Endothelial cell of umbilical vein (primary cell): ENCODE measurements around the gene CBX5. TPM values are rescaled to one million over a fixed set of nuclear protein-coding genes. Genes with fewer than 3 reads are reported as not detected.

ENCODE experiments used
- BruUV-seq: library from RNA; stranded (reverse); fragments of 400-500 nt; replicated peaks from 2 replicates; lab custom pipeline; 2021; lab: Mats Ljungman, UMichigan
- CTCF ChIA-PET: fragments of 300-600, 350-600 bp; sonication (Branson Sonifier 250); formaldehyde crosslinking; loops from one replicate; lab custom pipeline; 2021; ENCODE audit warnings: antibody characterized with exemption, inconsistent platforms; lab: Charles Lee
- POLR2A ChIA-PET: fragments of 300-600, 350-600 bp; sonication (Branson Sonifier 250); formaldehyde crosslinking; loops from one replicate; lab custom pipeline; 2021; ENCODE audit warnings: antibody characterized with exemption, inconsistent platforms; lab: Charles Lee
- DNase-seq: peaks from one replicate; pipeline ENCODE4 v3.0.0-alpha.2; 2011; ENCODE audit warnings: low read depth, low spot score
- FAIRE-seq: peaks from 2 replicates; lab custom pipeline; 2011; peaks lifted over from hg19 to GRCh38; lab: Jason Lieb, UNC
- H2AFZ ChIP-seq: 2 replicates; pipeline ENCODE4 v1.6.0; 2012; ENCODE audit warnings: low read depth, low read length, control low read depth, inconsistent platforms
- H3K27ac ChIP-seq: 2 replicates; pipeline ENCODE4 v1.5.1; 2011; ENCODE audit warnings: low read depth, mild to moderate bottlenecking, control low read depth, low read length, moderate library complexity; ENCODE audit not compliant: insufficient read depth
- H3K27me3 ChIP-seq, 2 experiments: 2 replicates each; pipeline versions ENCODE4 v1.6.0 to v1.6.1; 2011; ENCODE audit warnings: low read length in 2 of 2, mixed read lengths in 1 of 2; ENCODE audit not compliant: control insufficient read depth in 2 of 2, insufficient read depth in 2 of 2
- H3K36me3 ChIP-seq, 2 experiments: 2 replicates in 1 of 2; 3 replicates in 1 of 2; pipeline ENCODE4 v1.5.1; 2011; ENCODE audit warnings: low read length in 2 of 2, mild to moderate bottlenecking in 1 of 2, moderate library complexity in 1 of 2; ENCODE audit not compliant: control insufficient read depth in 2 of 2, insufficient read depth in 2 of 2; ENCODE audit errors: extremely low read depth in 1 of 2
- H3K4me1 ChIP-seq: 3 replicates; pipeline ENCODE4 v1.5.1; 2011; ENCODE audit warnings: mild to moderate bottlenecking, low read length; ENCODE audit not compliant: control insufficient read depth, insufficient read depth; ENCODE audit errors: extremely low read depth
- H3K4me2 ChIP-seq: 2 replicates; pipeline ENCODE4 v1.6.1; 2011; ENCODE audit warnings: low read length, control low read depth, mixed read lengths; ENCODE audit not compliant: insufficient read depth
- H3K4me3 ChIP-seq, 3 experiments: fragments of 200-600 bp in 1 of 3; sonication (generic), shearing (Covaris generic) in 1 of 3; replicated peaks in 1 of 3; 2 replicates each; pipeline ENCODE4 v1.5.1; 2011 to 2016; ENCODE audit warnings: control low read depth in 3 of 3, low read length in 3 of 3, mild to moderate bottlenecking in 2 of 3, inconsistent platforms in 1 of 3, low read depth in 1 of 3, moderate library complexity in 1 of 3; ENCODE audit not compliant: insufficient read depth in 1 of 3
- H3K79me2 ChIP-seq: 2 replicates; pipeline ENCODE4 v1.6.0; 2012; ENCODE audit warnings: low read length, inconsistent platforms; ENCODE audit not compliant: control insufficient read depth, insufficient read depth
- H3K9ac ChIP-seq: replicated peaks from 2 replicates; pipeline ENCODE3; 2011; ENCODE audit warnings: low read length, control low read depth; ENCODE audit not compliant: insufficient read depth; ENCODE audit errors: extremely low read depth
- H3K9me1 ChIP-seq: replicated peaks from 3 replicates; pipeline ENCODE4 v1.6.0; 2011; ENCODE audit warnings: mild to moderate bottlenecking, low read length; ENCODE audit not compliant: control insufficient read depth, insufficient read depth; ENCODE audit errors: extremely low read depth
- H3K9me3 ChIP-seq: replicated peaks from 2 replicates; pipeline ENCODE4 v1.5.1; 2012; ENCODE audit warnings: low read length, inconsistent platforms; ENCODE audit not compliant: control insufficient read depth, insufficient read depth
- H4K20me1 ChIP-seq: replicated peaks from 2 replicates; pipeline ENCODE3; 2011; ENCODE audit warnings: mild to moderate bottlenecking, low read length; ENCODE audit not compliant: control insufficient read depth, insufficient read depth; ENCODE audit errors: extremely low read depth
- EZH2 ChIP-seq: IDR thresholded peaks from 2 replicates; pipeline ENCODE4 v1.6.1; 2012; ENCODE audit warnings: borderline replicate concordance, low read depth, mild to moderate bottlenecking, moderate library complexity, low read length, inconsistent platforms; ENCODE audit not compliant: severe bottlenecking
- FOS ChIP-seq: IDR thresholded peaks from 2 replicates; pipeline ENCODE4 v1.6.1; 2011; ENCODE audit warnings: mild to moderate bottlenecking, low read length, moderate library complexity, borderline replicate concordance; ENCODE audit not compliant: insufficient read depth
- GATA2 ChIP-seq: IDR thresholded peaks from 2 replicates; pipeline ENCODE4 v1.7.0; 2011; ENCODE audit warnings: low read depth, mild to moderate bottlenecking, moderate library complexity, mixed read lengths, low read length; ENCODE audit not compliant: insufficient read length, insufficient read depth
- JUN ChIP-seq: IDR thresholded peaks from 2 replicates; pipeline ENCODE4 v1.6.1; 2011; ENCODE audit warnings: borderline replicate concordance, low read depth; ENCODE audit not compliant: insufficient read length, insufficient read depth
- MAX ChIP-seq: IDR thresholded peaks from 2 replicates; pipeline ENCODE4 v1.6.1; 2011; ENCODE audit not compliant: insufficient read depth, insufficient read length
- MYC ChIP-seq: IDR thresholded peaks from one replicate; pipeline ENCODE4 v1.6.1; 2011; ENCODE audit warnings: mild to moderate bottlenecking, low read depth, low read length
- POLR2A ChIP-seq: IDR thresholded peaks from 2 replicates; pipeline ENCODE4 v1.6.1; 2012; ENCODE audit warnings: low read depth, mild to moderate bottlenecking, control low read depth, low read length
- POLR2AphosphoS5 ChIP-seq: IDR thresholded peaks from 2 replicates; pipeline ENCODE4 v1.6.1; 2012; ENCODE audit warnings: low read depth, mild to moderate bottlenecking, control low read depth, low read length, moderate library complexity; ENCODE audit not compliant: insufficient read depth
- dilution Hi-C: fragments of 300-500 bp; cut with MboI; formaldehyde crosslinking; loops from one replicate; pipeline ENCODE4 v1.15.0; 2019; ENCODE audit warnings: low sequenced_read_pairs; ENCODE audit not compliant: extremely low pct_ligation_motif_present
- intact Hi-C: fragments of 100-400 bp; cut with micrococcal nuclease; formaldehyde crosslinking; loops from one replicate; pipeline ENCODE4 v1.10.0; 2022
- polyA plus RNA-seq, 4 experiments: library from polyadenylated mRNA; depleted of rRNA in 3 of 4; stranded (reverse) in 3 of 4; unstranded in 1 of 4; fragments of >200 nt; gene quantifications; 2 replicates each; pipeline versions ENCODE4 v1.2.1 to v1.2.3, GENCODE V29; 2011 to 2012; ENCODE audit warnings: missing spikeins in 1 of 4
- total RNA-seq: library from RNA; stranded (reverse); gene quantifications from 2 replicates; pipeline ENCODE4 v1.2.3, GENCODE V29; 2021
- TF ChIP-seq, protein P1 (sequence below), 2 donors: IDR thresholded peaks; 1 replicate in 1 of 2; 2 replicates in 1 of 2; pipeline ENCODE4 v1.5.1; 2011; ENCODE audit warnings: low read length in 2 of 2, mild to moderate bottlenecking in 2 of 2, moderate library complexity in 2 of 2, control low read depth in 1 of 2, inconsistent platforms in 1 of 2, low read depth in 1 of 2; ENCODE audit not compliant: insufficient read depth in 1 of 2; ENCODE audit errors: extremely low read depth in 1 of 2

Gene CBX5
- total and polyA plus RNA-seq, 2 donors (not counting 3 experiments of a cell fraction or from before 2014, with no cell fraction given) = 22.8 to 111 TPM

DNA sequence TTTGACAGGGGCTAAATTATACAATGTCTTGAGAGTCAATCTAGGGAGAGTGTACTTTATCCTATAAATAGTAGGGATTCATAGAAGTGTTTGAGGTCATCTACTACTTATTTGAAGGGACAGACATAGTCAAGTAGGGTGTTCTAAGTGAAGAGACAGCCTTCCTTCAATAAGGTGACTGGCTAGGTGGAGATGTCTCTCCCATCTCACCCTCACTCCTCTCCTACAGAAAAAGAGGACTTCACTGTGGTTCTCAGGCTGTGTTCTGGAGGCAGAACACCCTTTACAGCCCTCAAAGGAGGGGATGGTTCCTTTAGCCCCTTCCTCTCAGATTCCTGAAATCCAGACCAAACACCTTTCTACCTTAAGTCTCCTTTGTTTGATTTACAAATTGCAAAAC, 23.7 kb upstream of the CBX5 start:
- Histone ChIP-seq H3K9me1 (no peaks in the 10 kb centered on the region), H3K36me3 (no peaks in the 10 kb centered on the region), H3K9me3 (no peaks in the 10 kb centered on the region), H2AFZ (no peak overlapping the region), H3K79me2 (no peaks in the 10 kb centered on the region), H3K9ac (no peak overlapping the region), H3K4me1 (no peaks in the 10 kb centered on the region), H4K20me1 (no peaks in the 10 kb centered on the region), H3K4me2 (no peak overlapping the region), H3K27me3 (peaks cover 41 to 54% of the 10 kb centered on the region in 2 experiments), H3K4me3 (no peak overlapping the region), H3K27ac (no peak overlapping the region)
- ChIA-PET CTCF (no interaction called here), POLR2A (interaction anchor here (0.6 kb wide), 1 partner anchor 18 kb away, joined by 3 read pairs; no protein-coding TSS in a partner anchor)
- DNase-seq = no peak
- intact Hi-C loops = no loop called here
- TF ChIP-seq, protein P1, sequence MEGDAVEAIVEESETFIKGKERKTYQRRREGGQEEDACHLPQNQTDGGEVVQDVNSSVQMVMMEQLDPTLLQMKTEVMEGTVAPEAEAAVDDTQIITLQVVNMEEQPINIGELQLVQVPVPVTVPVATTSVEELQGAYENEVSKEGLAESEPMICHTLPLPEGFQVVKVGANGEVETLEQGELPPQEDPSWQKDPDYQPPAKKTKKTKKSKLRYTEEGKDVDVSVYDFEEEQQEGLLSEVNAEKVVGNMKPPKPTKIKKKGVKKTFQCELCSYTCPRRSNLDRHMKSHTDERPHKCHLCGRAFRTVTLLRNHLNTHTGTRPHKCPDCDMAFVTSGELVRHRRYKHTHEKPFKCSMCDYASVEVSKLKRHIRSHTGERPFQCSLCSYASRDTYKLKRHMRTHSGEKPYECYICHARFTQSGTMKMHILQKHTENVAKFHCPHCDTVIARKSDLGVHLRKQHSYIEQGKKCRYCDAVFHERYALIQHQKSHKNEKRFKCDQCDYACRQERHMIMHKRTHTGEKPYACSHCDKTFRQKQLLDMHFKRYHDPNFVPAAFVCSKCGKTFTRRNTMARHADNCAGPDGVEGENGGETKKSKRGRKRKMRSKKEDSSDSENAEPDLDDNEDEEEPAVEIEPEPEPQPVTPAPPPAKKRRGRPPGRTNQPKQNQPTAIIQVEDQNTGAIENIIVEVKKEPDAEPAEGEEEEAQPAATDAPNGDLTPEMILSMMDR (IDR thresholded peaks at IDR 0.05; ENCODE audit: extremely low read depth in 1 of 2, insufficient read depth in 1 of 2, low read depth in 1 of 2, low read length in 2 of 2) = no peak
- TF ChIP-seq EZH2 (no peak), FOS (no peak), MYC (no peak), JUN (no peak), POLR2AphosphoS5 (no peak), GATA2 (no peak), MAX (no peak), POLR2A (no peak)
- dilution Hi-C loops = no loop called here
- BruUV-seq = no TSS peak
- no peak for FAIRE-seq
